ENCODE measurements around the gene SERPINC1.

Gene SERPINC1

GRCh38 chr1:173900427-173900826 lies 16.7 kb downstream of the SERPINC1 start:
- DNase-seq (ENCODE audit: low spot score): no peak
- POLR2A ChIA-PET (ENCODE audit: low non-redundant PET): no interaction called here
- no peak for TF ChIP-seq CTCF (conservative IDR thresholded peaks at IDR 0.05; ENCODE audit: low read depth)
- no peak overlapping the region for H3K27ac ChIP-seq
- CTCF ChIA-PET: no interaction called here

- no peak for TF ChIP-seq CTCF (conservative IDR thresholded peaks at IDR 0.05; ENCODE audit: low read depth)
- ChIA-PET POLR2A (ENCODE audit: low non-redundant PET) (no interaction called here), CTCF (interaction anchor here (0.8 to 1.1 kb wide), 2 partner anchors 32 to 1042 kb away, joined by 4 read pairs; no protein-coding TSS in a partner anchor)
- H3K27ac ChIP-seq: no peak overlapping the region
- no peak for DNase-seq (ENCODE audit: low spot score)
Measured at GRCh38 chr1:173894189-173894588, 22.9 kb downstream of the SERPINC1 start.

- TF ChIP-seq CTCF (conservative IDR thresholded peaks at IDR 0.05; ENCODE audit: low read depth): no peak
- POLR2A ChIA-PET (ENCODE audit: low non-redundant PET): no interaction called here
- DNase-seq (ENCODE audit: low spot score): no peak
- H3K27ac ChIP-seq: no peak overlapping the region
- CTCF ChIA-PET: no interaction called here
Measured at GRCh38 chr1:173893611-173894010, 23.5 kb downstream of the SERPINC1 start.

- ChIA-PET POLR2A (ENCODE audit: low non-redundant PET) (no interaction called here), CTCF (no interaction called here)
- TF ChIP-seq CTCF (conservative IDR thresholded peaks at IDR 0.05; ENCODE audit: low read depth): no peak
- no peak overlapping the region for H3K27ac ChIP-seq
- no peak for DNase-seq (ENCODE audit: low spot score)
Measured at GRCh38 chr1:173889885-173890284, 27.2 kb downstream of the SERPINC1 start.

GRCh38 chr1:173888749-173889148 lies 28.4 kb downstream of the SERPINC1 start:
- H3K27ac ChIP-seq: no peak overlapping the region
- no peak for TF ChIP-seq CTCF (conservative IDR thresholded peaks at IDR 0.05; ENCODE audit: low read depth)
- POLR2A ChIA-PET (ENCODE audit: low non-redundant PET): no interaction called here
- CTCF ChIA-PET: no interaction called here
- DNase-seq (ENCODE audit: low spot score): no peak

- POLR2A ChIA-PET (ENCODE audit: low non-redundant PET): no interaction called here
- no peak for DNase-seq (ENCODE audit: low spot score)
- no peak overlapping the region for H3K27ac ChIP-seq
- TF ChIP-seq CTCF (conservative IDR thresholded peaks at IDR 0.05; ENCODE audit: low read depth): no peak
- CTCF ChIA-PET: no interaction called here
Measured at GRCh38 chr1:173887627-173888026, 29.5 kb downstream of the SERPINC1 start.

All from RWPE1 (cell line).